Measurements from ENCODE around the gene POMP.
A peak's percentile ranks its signal among the peaks of the same experiment; 100 is the strongest.

The POMP gene

DNA sequence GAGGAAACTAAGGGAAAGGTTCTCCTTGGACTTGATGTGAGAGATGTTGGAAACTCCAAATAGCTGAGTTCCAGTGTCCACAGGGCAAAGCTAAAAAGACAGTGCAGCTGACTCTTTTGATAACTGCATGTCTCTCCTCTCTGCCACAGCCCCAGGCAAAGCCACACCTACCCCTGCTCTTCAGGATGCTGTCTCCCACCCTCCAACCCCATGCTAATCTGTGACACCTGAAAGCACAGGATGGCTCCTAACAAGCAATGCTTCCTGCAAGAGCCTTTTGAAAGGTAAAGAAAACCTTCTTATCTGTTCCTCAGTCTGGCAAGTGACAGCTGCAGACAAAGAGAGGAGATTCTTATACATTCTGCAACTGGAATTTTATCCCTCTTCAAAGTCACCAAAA, 45.4 kb downstream of the POMP start:
- no peaks in the 10 kb centered on the region for H3K27me3 Mint-ChIP-seq
- H3K27ac Mint-ChIP-seq: no peak overlapping the region
- ATAC-seq: no peak
- H3K36me3 Mint-ChIP-seq: peaks cover 47% of the 10 kb centered on the region
- no peak overlapping the region for H3K4me3 Mint-ChIP-seq
- no peaks in the 10 kb centered on the region for H3K9me3 Mint-ChIP-seq
- H3K4me1 Mint-ChIP-seq: peaks cover 11% of the 10 kb centered on the region

DNA sequence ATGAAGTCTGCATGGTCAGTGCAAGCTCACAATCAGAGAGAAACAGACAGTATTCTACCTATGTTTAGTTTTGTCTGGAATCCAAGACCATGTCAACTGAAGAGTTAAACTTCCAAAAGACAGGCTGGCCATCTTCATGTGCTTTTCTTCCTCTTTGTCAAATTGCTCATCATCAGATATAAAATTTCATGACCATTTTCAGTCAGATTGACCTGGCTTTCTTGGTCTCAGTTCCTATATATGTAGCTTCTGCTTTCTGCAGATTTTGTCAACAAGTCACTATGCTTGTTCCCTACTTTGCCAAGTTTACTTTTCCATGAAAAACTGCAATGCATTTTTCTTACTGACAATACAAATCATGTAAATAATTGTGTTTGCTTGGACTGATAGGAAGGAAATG, 46.0 kb downstream of the POMP start:
- no peak for ATAC-seq
- Mint-ChIP-seq H3K4me1 (peaks cover 11% of the 10 kb centered on the region), H3K9me3 (no peaks in the 10 kb centered on the region), H3K27me3 (no peaks in the 10 kb centered on the region), H3K27ac (no peak overlapping the region), H3K4me3 (no peak overlapping the region), H3K36me3 (peaks cover 48% of the 10 kb centered on the region)

DNA sequence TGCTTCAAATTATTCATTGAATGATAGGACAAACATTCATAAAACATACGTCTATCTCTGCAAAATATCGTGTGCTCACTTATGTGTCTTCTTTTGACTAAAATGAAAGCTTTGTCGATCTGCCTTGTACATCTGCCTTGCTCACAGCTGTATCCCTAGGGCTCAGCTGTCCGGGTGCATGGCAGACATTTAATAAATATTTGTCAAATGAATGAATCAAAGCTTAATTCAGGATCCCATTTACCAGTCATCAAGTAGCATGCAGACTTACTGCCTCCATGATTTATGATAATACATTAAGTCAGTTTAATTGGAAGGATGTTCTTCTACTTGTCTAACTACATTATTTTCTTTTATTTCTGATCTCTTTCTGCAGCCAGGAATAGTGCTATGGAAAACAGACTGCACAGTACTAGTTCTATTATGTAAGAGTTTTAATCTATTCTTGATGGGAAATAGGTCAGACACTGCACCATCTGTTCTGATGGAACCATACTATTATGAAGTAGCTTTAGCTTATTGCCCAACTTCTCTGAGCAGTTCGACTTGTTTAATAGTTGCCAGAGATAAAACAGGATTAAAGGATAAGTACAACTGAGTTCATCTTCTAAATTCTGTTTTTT, 46.6 kb downstream of the POMP start:
- no peak for ATAC-seq
- H3K9me3 Mint-ChIP-seq: no peaks in the 10 kb centered on the region
- H3K4me1 Mint-ChIP-seq: peaks cover 11% of the 10 kb centered on the region
- H3K27me3 Mint-ChIP-seq: no peaks in the 10 kb centered on the region
- no peak overlapping the region for H3K27ac Mint-ChIP-seq
- H3K36me3 Mint-ChIP-seq: peaks cover 47% of the 10 kb centered on the region
- H3K4me3 Mint-ChIP-seq: no peak overlapping the region

GRCh38 chr13:28707629-28708427, 48.9 kb downstream of the POMP start:
- ATAC-seq: peak; percentile 98
- no peaks in the 10 kb centered on the region for H3K27me3 Mint-ChIP-seq
- H3K4me1 Mint-ChIP-seq: peaks cover 11% of the 10 kb centered on the region
- H3K9me3 Mint-ChIP-seq: no peaks in the 10 kb centered on the region
- peak overlapping the region; percentile 30 for H3K27ac Mint-ChIP-seq
- H3K4me3 Mint-ChIP-seq: peak overlapping the region; percentile 8
- H3K36me3 Mint-ChIP-seq: peaks cover 33% of the 10 kb centered on the region

GRCh38 chr13:28710161-28710560, 51.2 kb downstream of the POMP start:
- H3K27me3 Mint-ChIP-seq: no peaks in the 10 kb centered on the region
- no peak overlapping the region for H3K4me3 Mint-ChIP-seq
- H3K9me3 Mint-ChIP-seq: no peaks in the 10 kb centered on the region
- no peak overlapping the region for H3K27ac Mint-ChIP-seq
- no peak for ATAC-seq
- H3K4me1 Mint-ChIP-seq: peaks cover 16% of the 10 kb centered on the region
- peaks cover 26% of the 10 kb centered on the region for H3K36me3 Mint-ChIP-seq

GRCh38 chr13:28714651-28715050, 55.7 kb downstream of the POMP start:
- Mint-ChIP-seq H3K4me3 (no peak overlapping the region), H3K36me3 (peaks cover 24% of the 10 kb centered on the region), H3K27ac (no peak overlapping the region), H3K9me3 (no peaks in the 10 kb centered on the region), H3K27me3 (no peaks in the 10 kb centered on the region), H3K4me1 (peaks cover 32% of the 10 kb centered on the region)
- no peak for ATAC-seq

DNA sequence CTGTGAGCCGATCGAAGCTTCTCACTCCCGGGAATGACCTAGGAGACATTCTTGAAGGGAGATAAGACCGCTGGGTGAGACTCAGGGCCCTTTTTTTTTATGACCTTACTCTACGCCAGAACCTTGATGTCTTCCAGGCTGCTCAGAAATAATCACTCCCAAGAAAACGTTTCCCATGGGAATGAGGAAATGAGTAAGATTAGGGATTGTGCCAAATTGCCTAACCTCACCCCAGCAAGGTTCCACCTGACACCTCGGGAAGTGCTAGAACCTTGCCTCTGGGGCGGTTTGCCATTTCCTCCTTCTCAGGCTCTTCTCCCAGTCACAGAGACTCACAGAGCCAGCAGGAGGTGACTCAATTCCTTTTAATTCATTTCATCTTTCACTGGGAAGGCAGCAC, 57.6 kb downstream of the POMP start:
- no peak overlapping the region for H3K27ac Mint-ChIP-seq
- H3K9me3 Mint-ChIP-seq: no peaks in the 10 kb centered on the region
- ATAC-seq: no peak
- H3K4me1 Mint-ChIP-seq: peaks cover 33% of the 10 kb centered on the region
- no peak overlapping the region for H3K4me3 Mint-ChIP-seq
- H3K27me3 Mint-ChIP-seq: no peaks in the 10 kb centered on the region
- peaks cover 16% of the 10 kb centered on the region for H3K36me3 Mint-ChIP-seq

DNA sequence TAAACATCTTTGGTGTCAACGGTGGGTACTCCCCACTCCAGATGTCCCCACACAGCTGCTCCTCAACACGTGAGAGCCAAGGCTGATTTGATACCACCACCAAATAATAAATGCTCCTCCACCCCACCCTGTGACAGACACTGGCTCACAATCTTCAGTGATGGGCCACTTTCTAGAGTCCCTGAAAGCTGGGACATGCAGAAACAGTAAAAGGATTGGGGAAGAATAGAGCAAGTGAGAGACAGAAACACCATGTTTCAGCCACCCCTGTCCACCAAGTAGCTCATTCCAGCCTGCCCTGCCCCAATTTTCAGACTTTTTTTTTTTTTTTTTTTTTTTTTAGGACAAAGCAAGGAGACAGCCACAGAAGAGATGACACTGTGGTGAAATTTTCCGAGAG, 58.2 kb downstream of the POMP start:
- Mint-ChIP-seq H3K27me3 (no peaks in the 10 kb centered on the region), H3K27ac (peak overlapping the region; percentile 85), H3K4me1 (peaks cover 33% of the 10 kb centered on the region), H3K4me3 (peak overlapping the region; percentile 57), H3K36me3 (peaks cover 16% of the 10 kb centered on the region), H3K9me3 (no peaks in the 10 kb centered on the region)
- no peak for ATAC-seq

- H3K27ac Mint-ChIP-seq: peak overlapping the region; percentile 85
- H3K27me3 Mint-ChIP-seq: no peaks in the 10 kb centered on the region
- H3K4me3 Mint-ChIP-seq: peak overlapping the region; percentile 96
- H3K4me1 Mint-ChIP-seq: peaks cover 33% of the 10 kb centered on the region
- peaks cover 10% of the 10 kb centered on the region for H3K36me3 Mint-ChIP-seq
- ATAC-seq: no peak
- no peaks in the 10 kb centered on the region for H3K9me3 Mint-ChIP-seq
Observed at GRCh38 chr13:28718196-28718542, 59.2 kb downstream of the POMP start.

GRCh38 chr13:28718543-28719226, 59.8 kb downstream of the POMP start, which contains the start of gene SLC46A3:
SLC46A3 (minus strand) TSS chr13:28718970; CDS start chr13:28717998, 972 bp downstream.
- H3K9me3 Mint-ChIP-seq: no peaks in the 10 kb centered on the region
- peaks cover 7% of the 10 kb centered on the region for H3K36me3 Mint-ChIP-seq
- peak within 1 kb of the TSS; percentile 96 for H3K4me3 Mint-ChIP-seq
- peak; percentile 99 for ATAC-seq
- peaks cover 33% of the 10 kb centered on the region for H3K4me1 Mint-ChIP-seq
- no peaks in the 10 kb centered on the region for H3K27me3 Mint-ChIP-seq
- peak within 1 kb of the TSS; percentile 85 for H3K27ac Mint-ChIP-seq

DNA sequence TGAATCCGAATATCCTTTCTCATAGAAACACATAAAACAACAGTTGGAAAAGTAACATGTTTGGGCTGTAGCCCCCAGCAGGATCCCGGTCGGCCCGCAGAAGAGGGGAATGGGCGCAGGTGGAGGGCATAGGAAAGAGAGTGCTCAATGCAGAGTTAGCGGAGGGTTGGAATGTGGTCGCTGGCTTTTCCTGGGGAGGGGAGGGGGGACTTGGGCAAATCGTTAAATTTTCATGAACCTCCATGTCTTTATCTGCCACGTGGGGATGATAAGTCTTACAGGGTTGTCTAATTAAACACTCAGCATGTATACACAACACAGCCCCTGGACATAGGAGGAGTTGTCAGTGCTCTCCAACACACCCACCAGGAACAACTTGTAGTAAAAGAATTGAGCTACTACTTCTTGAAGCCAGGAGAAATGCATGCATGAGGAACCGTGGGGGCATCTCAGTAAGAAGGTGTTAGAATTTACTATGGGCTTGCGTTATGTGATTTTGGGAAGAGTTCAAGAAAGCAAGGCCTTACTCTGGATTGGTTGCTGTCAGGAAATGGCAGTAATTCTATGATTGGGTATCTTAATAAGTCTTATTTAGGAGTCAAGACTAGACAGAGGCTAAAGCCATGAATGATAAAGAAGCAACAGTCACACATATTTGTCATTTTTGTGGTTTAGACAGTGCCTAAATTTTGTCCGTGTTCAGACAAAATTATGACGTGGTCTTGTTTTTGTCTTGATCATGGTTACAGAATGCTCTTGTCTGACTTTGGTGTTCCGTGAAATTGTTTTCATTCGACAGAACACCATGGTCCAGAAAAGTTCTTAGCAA, 60.5 kb downstream of the POMP start:
- ATAC-seq: no peak
- peak overlapping the region; percentile 96 for H3K4me3 Mint-ChIP-seq

DNA sequence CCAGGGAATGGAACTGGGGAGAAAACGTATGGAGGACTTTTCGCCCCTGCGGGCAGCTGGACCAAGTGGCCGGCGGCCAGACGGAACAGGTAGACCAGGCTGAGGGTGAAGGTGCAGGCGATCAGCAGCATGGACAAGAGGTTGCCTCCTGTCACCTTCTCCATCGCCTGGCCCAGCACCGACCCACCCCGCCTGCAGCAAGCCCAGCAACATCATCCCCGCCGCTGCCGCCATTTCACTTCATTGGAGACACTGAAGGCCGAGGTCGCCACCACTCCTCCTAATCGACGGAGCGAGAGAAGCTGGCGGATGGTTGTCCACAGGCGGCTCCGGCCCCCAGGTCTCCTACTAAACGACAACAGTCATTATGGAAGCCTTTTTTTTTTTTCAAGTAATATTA, 64.9 kb downstream of the POMP start:
- no peaks in the 10 kb centered on the region for H3K36me3 Mint-ChIP-seq

More for the DNA sequence above, 60.5 kb downstream of the POMP start:
- H3K4me1 Mint-ChIP-seq: peaks cover 33% of the 10 kb centered on the region
- no peaks in the 10 kb centered on the region for H3K9me3 Mint-ChIP-seq
- no peaks in the 10 kb centered on the region for H3K27me3 Mint-ChIP-seq
- H3K36me3 Mint-ChIP-seq: peaks cover 7% of the 10 kb centered on the region
- peak overlapping the region; percentile 85 for H3K27ac Mint-ChIP-seq

DNA sequence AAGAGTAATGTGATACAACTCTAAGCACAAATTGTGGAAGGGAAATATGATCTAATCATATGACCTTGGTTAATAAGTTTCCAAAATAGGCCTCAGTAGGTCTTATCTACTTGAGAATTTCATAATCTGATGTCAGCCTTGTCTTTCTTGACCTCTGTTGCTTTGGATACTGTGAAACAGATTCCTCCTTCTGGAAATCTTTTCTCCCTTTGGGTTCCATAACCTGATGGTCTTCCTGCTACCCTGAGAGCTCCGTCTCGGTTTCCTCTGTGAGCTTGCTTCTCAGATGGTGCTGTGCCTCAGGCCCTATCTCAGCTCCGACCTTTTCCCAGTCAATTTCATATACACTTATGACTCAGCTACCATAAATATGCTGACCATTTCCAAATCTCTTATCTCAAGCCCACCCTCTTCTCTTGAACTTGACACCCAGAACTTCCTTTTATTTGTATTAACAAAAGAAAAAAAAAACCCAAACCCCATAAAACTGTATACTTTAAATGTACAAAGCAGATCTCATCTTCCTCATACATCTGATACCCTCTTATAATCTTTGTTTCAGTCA, 66.2 kb downstream of the POMP start:
- H3K27ac Mint-ChIP-seq: no peak overlapping the region
- no peak overlapping the region for H3K4me3 Mint-ChIP-seq
- peaks cover 10% of the 10 kb centered on the region for H3K27me3 Mint-ChIP-seq
- no peaks in the 10 kb centered on the region for H3K9me3 Mint-ChIP-seq
- no peak for ATAC-seq
- no peaks in the 10 kb centered on the region for H3K4me1 Mint-ChIP-seq
- H3K36me3 Mint-ChIP-seq: no peaks in the 10 kb centered on the region

More for the DNA sequence above, 64.9 kb downstream of the POMP start:
- peaks cover 8% of the 10 kb centered on the region for H3K4me1 Mint-ChIP-seq
- H3K27me3 Mint-ChIP-seq: peaks cover 10% of the 10 kb centered on the region
- H3K9me3 Mint-ChIP-seq: no peaks in the 10 kb centered on the region
- ATAC-seq: no peak
- no peak overlapping the region for H3K4me3 Mint-ChIP-seq
- no peak overlapping the region for H3K27ac Mint-ChIP-seq
